Activated CD8-positive, alpha-beta memory T cell treated with anti-CD3 and anti-CD28 coated beads for 36 hours (primary cell): ENCODE results near the gene SORBS1. TPM values are rescaled to one million over a fixed set of nuclear protein-coding genes. Genes with fewer than 3 reads are reported as not detected.

Experiments
- CTCF ChIA-PET: fragments of 350-600 bp; sonication (Branson Sonifier 250); formaldehyde crosslinking; loops from one replicate; lab custom pipeline; 2021; ENCODE audit warnings: antibody characterized with exemption; lab: Charles Lee
- POLR2A ChIA-PET: fragments of 350-600 bp; sonication (Branson Sonifier 250); formaldehyde crosslinking; loops from one replicate; lab custom pipeline; 2021; ENCODE audit warnings: antibody characterized with exemption; lab: Charles Lee
- total RNA-seq, 2 experiments: library from RNA; stranded (reverse); gene quantifications; one replicate each; pipeline ENCODE4 v1.2.3, GENCODE V29; 2021

The SORBS1 gene
- total RNA-seq, 2 experiments from 2014 or later, result 0.95 to 0.96 TPM

- ChIA-PET CTCF (no interaction called here), POLR2A (no interaction called here)
Measured at GRCh38 chr10:95304976-95305375, 256.2 kb downstream of the SORBS1 start.

- POLR2A ChIA-PET, result no interaction called here
- CTCF ChIA-PET, result no interaction called here
Measured at GRCh38 chr10:95304463-95304862, 256.7 kb downstream of the SORBS1 start.

GRCh38 chr10:95303950-95304349 lies 257.2 kb downstream of the SORBS1 start:
- ChIA-PET CTCF (no interaction called here), POLR2A (no interaction called here)

- ChIA-PET CTCF (no interaction called here), POLR2A (no interaction called here)
Measured at GRCh38 chr10:95303535-95303934, 257.6 kb downstream of the SORBS1 start.

GRCh38 chr10:95300022-95300539 lies 261.1 kb downstream of the SORBS1 start:
- POLR2A ChIA-PET, result no interaction called here
- CTCF ChIA-PET, result no interaction called here

- CTCF ChIA-PET, result no interaction called here
- POLR2A ChIA-PET, result no interaction called here
Measured at GRCh38 chr10:95297402-95297801, 263.8 kb downstream of the SORBS1 start.

- CTCF ChIA-PET, result no interaction called here
- POLR2A ChIA-PET, result no interaction called here
Measured at GRCh38 chr10:95296764-95297163, 264.4 kb downstream of the SORBS1 start.

- POLR2A ChIA-PET, result no interaction called here
- CTCF ChIA-PET, result interaction anchor here (1.1 kb wide), 1 partner anchor 8 kb away, joined by 3 read pairs; no protein-coding TSS in a partner anchor
Measured at GRCh38 chr10:95295031-95295755, 266.0 kb downstream of the SORBS1 start.

- CTCF ChIA-PET, result no interaction called here
- POLR2A ChIA-PET, result no interaction called here
Measured at GRCh38 chr10:95293631-95294030, 267.5 kb downstream of the SORBS1 start.

- POLR2A ChIA-PET, result interaction anchor here (0.6 kb wide), 1 partner anchor 15 kb away, joined by 7 read pairs; no protein-coding TSS in a partner anchor
Measured at GRCh38 chr10:95291365-95292039, 269.7 kb downstream of the SORBS1 start.

GRCh38 chr10:95290461-95291364 lies 270.5 kb downstream of the SORBS1 start, which contains the start of gene PDLIM1:
Gene PDLIM1 (minus strand): TSS chr10:95291003. CDS start chr10:95290915, 88 bp downstream.
- POLR2A ChIA-PET, result interaction anchor here (0.6 kb wide), 1 partner anchor 14 kb away, joined by 7 read pairs; no protein-coding TSS in a partner anchor
- CTCF ChIA-PET, result no interaction called here

More at GRCh38 chr10:95291365-95292039, 269.7 kb downstream of the SORBS1 start:
- CTCF ChIA-PET, result no interaction called here

- CTCF ChIA-PET, result no interaction called here
Measured at GRCh38 chr10:95289921-95290421, 271.2 kb downstream of the SORBS1 start.

GRCh38 chr10:95289003-95289920 lies 271.9 kb downstream of the SORBS1 start:
- ChIA-PET CTCF (no interaction called here), POLR2A (interaction anchor here (0.7 kb wide), 1 partner anchor 54 kb away, joined by 5 read pairs; no protein-coding TSS in a partner anchor)

More at GRCh38 chr10:95289921-95290421, 271.2 kb downstream of the SORBS1 start:
- POLR2A ChIA-PET, result no interaction called here

GRCh38 chr10:95288303-95288702 lies 272.9 kb downstream of the SORBS1 start:
- POLR2A ChIA-PET, result interaction anchor here (0.7 kb wide), 1 partner anchor 53 kb away, joined by 5 read pairs; no protein-coding TSS in a partner anchor
- CTCF ChIA-PET, result no interaction called here

- ChIA-PET POLR2A (no interaction called here), CTCF (interaction anchor here (1.4 kb wide), 1 partner anchor 8 kb away, joined by 3 read pairs; no protein-coding TSS in a partner anchor)
Measured at GRCh38 chr10:95287281-95287680, 273.9 kb downstream of the SORBS1 start.

GRCh38 chr10:95286707-95287106 lies 274.5 kb downstream of the SORBS1 start:
- ChIA-PET CTCF (interaction anchor here (1.4 kb wide), 1 partner anchor 8 kb away, joined by 3 read pairs; no protein-coding TSS in a partner anchor), POLR2A (no interaction called here)

- ChIA-PET CTCF (no interaction called here), POLR2A (no interaction called here)
Measured at GRCh38 chr10:95285556-95285955, 275.6 kb downstream of the SORBS1 start.

GRCh38 chr10:95284807-95285206 lies 276.4 kb downstream of the SORBS1 start:
- POLR2A ChIA-PET, result no interaction called here
- CTCF ChIA-PET, result no interaction called here
